HCT116 (cell line): Measurements from ENCODE around the gene PLEK2. TPM values are rescaled to one million over a fixed set of nuclear protein-coding genes. Genes with fewer than 3 reads are reported as not detected.

Experiments used
- ATAC-seq: fragments of 200-7000 bp; cut with Tn5 transposase; 2 replicates; pipeline ENCODE4 v1.9.1; 2020; ENCODE audit warnings: mild to moderate bottlenecking, moderate library complexity
- BruUV-seq: library from RNA; stranded (reverse); fragments of 400-500 nt; replicated peaks from 2 replicates; lab custom pipeline; 2021; lab: Mats Ljungman, UMichigan
- CTCF ChIA-PET: fragments of 300-600 bp; sonication (Branson Sonifier 250); formaldehyde crosslinking; loops from one replicate; lab custom pipeline; 2021; ENCODE audit warnings: antibody characterized with exemption; lab: Charles Lee
- POLR2A ChIA-PET: fragments of 300-600, 350-600 bp; sonication (Branson Sonifier 250); formaldehyde crosslinking; loops from one replicate; lab custom pipeline; 2021; ENCODE audit warnings: antibody characterized with exemption; lab: Charles Lee
- RAD21 ChIA-PET, 2 experiments: fragments of 300-600 bp; sonication (Branson Sonifier 250); formaldehyde crosslinking; loops; one replicate each; lab custom pipeline; 2023; ENCODE audit warnings: low total read pairs in 2 of 2; ENCODE audit not compliant: uncharacterized antibody in 2 of 2, unreplicated experiment in 2 of 2, low non-redundant PET in 1 of 2; lab: Charles Lee
- DNase-seq: peaks from one replicate; pipeline ENCODE4 v3.0.0-alpha.2; 2010; ENCODE audit warnings: low read depth, low spot score
- H2AFZ ChIP-seq: fragments of 200-600 bp; shearing (Covaris generic), sonication (generic); 2 replicates; pipeline ENCODE4 v1.6.1; 2017; ENCODE audit warnings: low read depth, mixed run types, mixed read lengths, antibody characterized with exemption, low read length; ENCODE audit not compliant: poor library complexity, severe bottlenecking
- H3K27ac ChIP-seq: 2 replicates; pipeline ENCODE4 v1.5.1; 2012; ENCODE audit warnings: low read depth, low read length
- H3K27me3 ChIP-seq: fragments of 200-600 bp; sonication (generic); 2 replicates; pipeline ENCODE4 v1.6.1; 2016; ENCODE audit warnings: mixed run types, low read length, mixed read lengths; ENCODE audit not compliant: insufficient read depth
- H3K36me3 ChIP-seq, 2 experiments: fragments of 200-500 bp in 1 of 2; fragments of 200-600 bp in 1 of 2; sonication (Bioruptor generic) in 1 of 2; sonication (generic) in 1 of 2; 2 replicates each; pipeline versions ENCODE4 v1.5.1 to v1.6.1; 2014 to 2016; ENCODE audit warnings: low read length in 2 of 2, inconsistent platforms in 1 of 2, mixed read lengths in 1 of 2, mixed run types in 1 of 2; ENCODE audit not compliant: insufficient read depth in 2 of 2, control insufficient read depth in 1 of 2
- H3K4me1 ChIP-seq, 2 experiments: fragments of 200-600 bp in 1 of 2; sonication (generic) in 1 of 2; 2 replicates each; pipeline versions ENCODE4 v1.5.1 to v1.6.1; 2012 to 2017; ENCODE audit warnings: low read length in 2 of 2, inconsistent platforms in 1 of 2, mild to moderate bottlenecking in 1 of 2, mixed read lengths in 1 of 2, mixed run types in 1 of 2, moderate library complexity in 1 of 2; ENCODE audit not compliant: insufficient read depth in 2 of 2, control insufficient read depth in 1 of 2
- H3K4me2 ChIP-seq: fragments of 200-600 bp; sonication (generic); 2 replicates; pipeline ENCODE4 v1.6.1; 2017; ENCODE audit warnings: mixed run types, low read length, mixed read lengths
- H3K4me3 ChIP-seq, 2 experiments: fragments of 200-600 bp in 1 of 2; sonication (generic) in 1 of 2; replicated peaks in 1 of 2; 2 replicates each; pipeline ENCODE4 v1.5.1; 2011 to 2016; ENCODE audit warnings: low read length in 2 of 2, control low read depth in 1 of 2, low read depth in 1 of 2, mild to moderate bottlenecking in 1 of 2, mixed read lengths in 1 of 2, mixed run types in 1 of 2
- H3K79me2 ChIP-seq: fragments of 200-600 bp; sonication (generic); 2 replicates; pipeline ENCODE4 v1.6.1; 2017; ENCODE audit warnings: mild to moderate bottlenecking, mixed run types, low read length, moderate library complexity, mixed read lengths; ENCODE audit not compliant: insufficient read depth
- H3K9ac ChIP-seq: fragments of 200-600 bp; sonication (generic); 2 replicates; pipeline ENCODE4 v1.6.1; 2016; ENCODE audit warnings: low read length, mixed read lengths
- H3K9me2 ChIP-seq: fragments of 200-600 bp; sonication (generic), shearing (Covaris generic); 2 replicates; pipeline ENCODE4 v1.6.1; 2017; ENCODE audit warnings: mixed run types, mild to moderate bottlenecking, moderate library complexity; ENCODE audit not compliant: insufficient read depth
- H3K9me3 ChIP-seq, 2 experiments: fragments of 200-500 bp in 1 of 2; fragments of 200-600 bp in 1 of 2; sonication (Bioruptor generic) in 1 of 2; sonication (generic) in 1 of 2; 2 replicates each; pipeline ENCODE4 v1.6.1; 2014 to 2017; ENCODE audit warnings: low read length in 2 of 2, mixed read lengths in 2 of 2, inconsistent platforms in 1 of 2, low read depth in 1 of 2, mild to moderate bottlenecking in 1 of 2, mixed run types in 1 of 2, moderate library complexity in 1 of 2; ENCODE audit not compliant: control insufficient read depth in 1 of 2, insufficient read depth in 1 of 2
- H4K20me1 ChIP-seq: fragments of 200-600 bp; sonication (generic), shearing (Covaris generic); 2 replicates; pipeline ENCODE4 v1.6.1; 2017; ENCODE audit warnings: mixed run types, mild to moderate bottlenecking, moderate library complexity; ENCODE audit not compliant: insufficient read depth
- ATF3 ChIP-seq: IDR thresholded peaks from 2 replicates; pipeline ENCODE4 v1.6.1; 2012
- CEBPB ChIP-seq: IDR thresholded peaks from 2 replicates; pipeline ENCODE4 v1.6.1; 2012; ENCODE audit warnings: low read depth
- EGR1 ChIP-seq: IDR thresholded peaks from 2 replicates; pipeline ENCODE4 v1.6.1; 2012; ENCODE audit warnings: low read depth
- ELF1 ChIP-seq: IDR thresholded peaks from 2 replicates; pipeline ENCODE4 v1.6.1; 2012; ENCODE audit warnings: low read depth, borderline replicate concordance
- EZH2 ChIP-seq: fragments of 200-600 bp; sonication (generic); IDR thresholded peaks from 2 replicates; pipeline ENCODE4 v1.6.1; 2017; ENCODE audit warnings: antibody characterized with exemption, mixed run types
- EZH2phosphoT487 ChIP-seq: fragments of 200-600 bp; IDR thresholded peaks from 2 replicates; pipeline ENCODE4 v1.6.1; 2018; ENCODE audit warnings: antibody characterized with exemption, borderline replicate concordance
- MAX ChIP-seq: IDR thresholded peaks from 2 replicates; pipeline ENCODE4 v1.6.1; 2012
- POLR2A ChIP-seq: IDR thresholded peaks from 2 replicates; pipeline ENCODE4 v1.7.0; 2011; ENCODE audit warnings: borderline replicate concordance; ENCODE audit not compliant: insufficient read depth, insufficient read length; ENCODE audit errors: extremely low read depth
- POLR2AphosphoS5 ChIP-seq: IDR thresholded peaks from 2 replicates; pipeline ENCODE4 v1.6.1; 2011; ENCODE audit warnings: mild to moderate bottlenecking, low read depth, low read length, moderate library complexity
- RAD21 ChIP-seq: IDR thresholded peaks from 2 replicates; pipeline ENCODE4 v1.6.1; 2012; ENCODE audit warnings: low read depth, mild to moderate bottlenecking
- SIN3A ChIP-seq: IDR thresholded peaks from 2 replicates; pipeline ENCODE4 v1.6.1; 2012; ENCODE audit warnings: low read depth
- SP1 ChIP-seq: IDR thresholded peaks from 2 replicates; pipeline ENCODE4 v1.6.1; 2012; ENCODE audit warnings: low read depth
- SRF ChIP-seq: IDR thresholded peaks from 2 replicates; pipeline ENCODE4 v1.6.1; 2012; ENCODE audit warnings: low read depth
- TCF7L2 ChIP-seq: IDR thresholded peaks from 2 replicates; pipeline ENCODE4 v1.7.0; 2011; ENCODE audit warnings: borderline replicate concordance, inconsistent platforms; ENCODE audit not compliant: insufficient read depth, insufficient read length; ENCODE audit errors: extremely low read depth
- YY1 ChIP-seq: IDR thresholded peaks from 2 replicates; pipeline ENCODE4 v1.6.1; 2011; ENCODE audit warnings: low read length, low read depth, moderate library complexity, mild to moderate bottlenecking; ENCODE audit not compliant: insufficient replicate concordance; ENCODE audit errors: extremely low read depth
- ZBTB33 ChIP-seq: IDR thresholded peaks from 2 replicates; pipeline ENCODE4 v1.6.1; 2011; ENCODE audit warnings: mild to moderate bottlenecking, low read length, moderate library complexity; ENCODE audit not compliant: insufficient replicate concordance; ENCODE audit errors: extremely low read depth
- ZFX ChIP-seq: fragments of 450-650 bp; IDR thresholded peaks from 2 replicates; pipeline ENCODE4 v1.6.1; 2017
- ZNF274 ChIP-seq: fragments of 200-500 bp; sonication (Bioruptor generic); IDR thresholded peaks from 2 replicates; pipeline ENCODE4 v1.6.1; 2014; ENCODE audit warnings: mild to moderate bottlenecking, low read depth, low read length, inconsistent platforms
- intact Hi-C: fragments of 100-400 bp; cut with micrococcal nuclease; formaldehyde crosslinking; loops from 2 replicates; pipeline ENCODE4 v1.10.0; 2022
- total RNA-seq: library from RNA; stranded (reverse); gene quantifications from one replicate; pipeline ENCODE4 v1.2.1, GENCODE V29; 2021; ENCODE audit not compliant: unreplicated experiment
- TF ChIP-seq, protein P1 (sequence below), 3 experiments: fragments of 200-600 bp in 1 of 3; sonication (generic) in 1 of 3; IDR thresholded peaks in 2 of 3; conservative IDR thresholded peaks in 1 of 3; 2 replicates each; pipeline ENCODE4 v1.5.1; 2012 to 2017; ENCODE audit warnings: low read depth in 2 of 3, low read length in 2 of 3, antibody characterized with exemption in 1 of 3, borderline replicate concordance in 1 of 3, control low read depth in 1 of 3, mild to moderate bottlenecking in 1 of 3, mixed read lengths in 1 of 3, mixed run types in 1 of 3, moderate library complexity in 1 of 3; ENCODE audit not compliant: insufficient read depth in 1 of 3
- TF ChIP-seq, protein P2 (sequence below): IDR thresholded peaks from 2 replicates; pipeline ENCODE4 v1.6.1; 2012; ENCODE audit warnings: low read depth

Gene PLEK2
- total RNA-seq, 1 experiment from 2014 or later, result 67.6 TPM

DNA sequence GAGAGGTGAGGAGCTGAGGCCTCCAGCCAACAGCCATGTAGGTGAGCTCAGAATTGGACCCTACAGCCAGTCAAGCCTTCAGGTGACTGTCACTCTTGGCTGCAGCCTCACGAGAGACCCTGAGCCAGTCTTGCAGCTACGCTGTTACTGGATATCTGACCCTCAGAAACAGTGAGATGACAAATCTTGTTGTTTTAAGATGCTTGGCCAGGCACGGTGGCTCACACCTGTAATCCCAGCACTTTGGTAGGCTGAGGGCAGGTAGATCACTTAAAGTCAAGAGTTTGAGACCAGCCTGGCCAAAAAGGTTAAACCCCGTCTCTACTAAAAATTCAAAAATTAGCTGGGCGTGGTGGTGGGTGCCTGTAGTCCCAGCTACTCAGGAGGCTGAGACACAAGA lies 6.2 kb downstream of the PLEK2 start:
- H3K4me3 ChIP-seq, result no peak overlapping the region
- H3K27me3 ChIP-seq, result no peaks in the 10 kb centered on the region
- ChIA-PET RAD21 (no interaction called here), CTCF (no interaction called here), POLR2A (no interaction called here)
- BruUV-seq, result no TSS peak
- ATAC-seq (no peak), DNase-seq (no peak)
- no peak overlapping the region for H3K27ac ChIP-seq
- TF ChIP-seq ZNF274, result no peak
- no peak for TF ChIP-seq EGR1
- TF ChIP-seq, protein P1, sequence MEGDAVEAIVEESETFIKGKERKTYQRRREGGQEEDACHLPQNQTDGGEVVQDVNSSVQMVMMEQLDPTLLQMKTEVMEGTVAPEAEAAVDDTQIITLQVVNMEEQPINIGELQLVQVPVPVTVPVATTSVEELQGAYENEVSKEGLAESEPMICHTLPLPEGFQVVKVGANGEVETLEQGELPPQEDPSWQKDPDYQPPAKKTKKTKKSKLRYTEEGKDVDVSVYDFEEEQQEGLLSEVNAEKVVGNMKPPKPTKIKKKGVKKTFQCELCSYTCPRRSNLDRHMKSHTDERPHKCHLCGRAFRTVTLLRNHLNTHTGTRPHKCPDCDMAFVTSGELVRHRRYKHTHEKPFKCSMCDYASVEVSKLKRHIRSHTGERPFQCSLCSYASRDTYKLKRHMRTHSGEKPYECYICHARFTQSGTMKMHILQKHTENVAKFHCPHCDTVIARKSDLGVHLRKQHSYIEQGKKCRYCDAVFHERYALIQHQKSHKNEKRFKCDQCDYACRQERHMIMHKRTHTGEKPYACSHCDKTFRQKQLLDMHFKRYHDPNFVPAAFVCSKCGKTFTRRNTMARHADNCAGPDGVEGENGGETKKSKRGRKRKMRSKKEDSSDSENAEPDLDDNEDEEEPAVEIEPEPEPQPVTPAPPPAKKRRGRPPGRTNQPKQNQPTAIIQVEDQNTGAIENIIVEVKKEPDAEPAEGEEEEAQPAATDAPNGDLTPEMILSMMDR (IDR thresholded peaks at IDR 0.05 in 2 of 3, conservative IDR thresholded peaks at IDR 0.05 in 1 of 3; ENCODE audit: borderline replicate concordance in 1 of 3, insufficient read depth in 1 of 3, low read depth in 2 of 3, low read length in 2 of 3), result no peak
- TF ChIP-seq SIN3A, result no peak
- TF ChIP-seq ZFX, result no peak
- no peak for TF ChIP-seq CEBPB
- no peak for TF ChIP-seq ELF1
- no peak for TF ChIP-seq SRF
- TF ChIP-seq SP1, result no peak
- TF ChIP-seq POLR2A, result no peak
- no peak for TF ChIP-seq EZH2phosphoT487
- TF ChIP-seq ATF3, result no peak
- TF ChIP-seq YY1, result no peak
- TF ChIP-seq EZH2, result no peak
- TF ChIP-seq RAD21, result no peak
- no peak for TF ChIP-seq MAX
- no peak for TF ChIP-seq POLR2AphosphoS5
- TF ChIP-seq ZBTB33, result no peak
- TF ChIP-seq, protein P2, sequence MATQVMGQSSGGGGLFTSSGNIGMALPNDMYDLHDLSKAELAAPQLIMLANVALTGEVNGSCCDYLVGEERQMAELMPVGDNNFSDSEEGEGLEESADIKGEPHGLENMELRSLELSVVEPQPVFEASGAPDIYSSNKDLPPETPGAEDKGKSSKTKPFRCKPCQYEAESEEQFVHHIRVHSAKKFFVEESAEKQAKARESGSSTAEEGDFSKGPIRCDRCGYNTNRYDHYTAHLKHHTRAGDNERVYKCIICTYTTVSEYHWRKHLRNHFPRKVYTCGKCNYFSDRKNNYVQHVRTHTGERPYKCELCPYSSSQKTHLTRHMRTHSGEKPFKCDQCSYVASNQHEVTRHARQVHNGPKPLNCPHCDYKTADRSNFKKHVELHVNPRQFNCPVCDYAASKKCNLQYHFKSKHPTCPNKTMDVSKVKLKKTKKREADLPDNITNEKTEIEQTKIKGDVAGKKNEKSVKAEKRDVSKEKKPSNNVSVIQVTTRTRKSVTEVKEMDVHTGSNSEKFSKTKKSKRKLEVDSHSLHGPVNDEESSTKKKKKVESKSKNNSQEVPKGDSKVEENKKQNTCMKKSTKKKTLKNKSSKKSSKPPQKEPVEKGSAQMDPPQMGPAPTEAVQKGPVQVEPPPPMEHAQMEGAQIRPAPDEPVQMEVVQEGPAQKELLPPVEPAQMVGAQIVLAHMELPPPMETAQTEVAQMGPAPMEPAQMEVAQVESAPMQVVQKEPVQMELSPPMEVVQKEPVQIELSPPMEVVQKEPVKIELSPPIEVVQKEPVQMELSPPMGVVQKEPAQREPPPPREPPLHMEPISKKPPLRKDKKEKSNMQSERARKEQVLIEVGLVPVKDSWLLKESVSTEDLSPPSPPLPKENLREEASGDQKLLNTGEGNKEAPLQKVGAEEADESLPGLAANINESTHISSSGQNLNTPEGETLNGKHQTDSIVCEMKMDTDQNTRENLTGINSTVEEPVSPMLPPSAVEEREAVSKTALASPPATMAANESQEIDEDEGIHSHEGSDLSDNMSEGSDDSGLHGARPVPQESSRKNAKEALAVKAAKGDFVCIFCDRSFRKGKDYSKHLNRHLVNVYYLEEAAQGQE, result no peak
- TF ChIP-seq TCF7L2, result no peak
- H3K79me2 ChIP-seq, result peaks cover 87% of the 10 kb centered on the region
- H3K9me3 ChIP-seq, result no peaks in the 10 kb centered on the region
- no peaks in the 10 kb centered on the region; a peak in 1 of 4 replicates for H3K36me3 ChIP-seq
- intact Hi-C loops, result no loop called here
- no peak overlapping the region for H2AFZ ChIP-seq
- no peaks in the 10 kb centered on the region for H3K9me2 ChIP-seq
- no peak overlapping the region for H3K9ac ChIP-seq
- H3K4me1 ChIP-seq, result peaks cover 5 to 9% of the 10 kb centered on the region in 2 experiments; a peak in 3 of 4 replicates
- no peak overlapping the region for H3K4me2 ChIP-seq
- no peaks in the 10 kb centered on the region for H4K20me1 ChIP-seq
